ENCODE data around the gene CLDN1.

DNA sequence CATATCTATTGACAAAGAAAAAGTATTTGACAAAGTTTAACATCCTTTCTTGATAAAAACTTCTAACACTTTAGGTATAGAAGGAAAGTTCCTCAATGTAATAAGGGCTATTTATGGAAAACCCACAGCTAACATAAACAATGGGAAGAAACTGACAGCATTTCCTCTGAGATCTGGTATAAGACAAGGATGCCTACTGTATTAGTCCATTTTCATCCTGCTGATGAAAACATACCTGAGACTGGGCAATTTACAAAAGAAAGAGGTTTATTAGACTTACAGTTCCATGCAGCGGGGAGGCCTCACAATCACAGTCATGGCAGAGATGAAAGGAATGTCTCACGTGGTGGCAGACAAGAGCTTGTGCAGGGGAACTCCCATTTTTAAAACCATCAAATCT lies 17.8 kb upstream of the CLDN1 start:
- TF ChIP-seq CTCF (IDR thresholded peaks at IDR 0.05) (no peak), ZFX (IDR thresholded peaks at IDR 0.05; ENCODE audit: borderline replicate concordance) (no peak)
